Cardiac muscle cell (in vitro differentiated cells and primary cell): ENCODE data around the gene PLAC8. TPM values are rescaled to one million over a fixed set of nuclear protein-coding genes. Genes with fewer than 3 reads are reported as not detected.
"Not testable (repeated sequence)": the region's sequence is repeated elsewhere in the genome, so short reads cannot be mapped to it uniquely, and the experiment has no call there.

Source experiments
- DNase-seq, 2 donors: peaks; one replicate each; pipeline versions ENCODE4 v3.0.0 to v3.0.0-alpha.2; 2010 to 2017; ENCODE audit warnings: low read depth in 1 of 2, low spot score in 1 of 2
- H3K27ac ChIP-seq: fragments of 200-600 bp; sonication (generic); 2 replicates; pipeline ENCODE4 v1.5.1; 2016
- H3K27me3 ChIP-seq: fragments of 200-600 bp; sonication (generic); 2 replicates; pipeline ENCODE4 v1.6.0; 2016; ENCODE audit warnings: control low read depth
- H3K36me3 ChIP-seq: fragments of 200-600 bp; sonication (generic); 2 replicates; pipeline ENCODE4 v1.5.1; 2016; ENCODE audit warnings: control low read depth
- H3K4me1 ChIP-seq: fragments of 200-600 bp; sonication (generic); 2 replicates; pipeline ENCODE4 v1.8.1; 2017; ENCODE audit warnings: low read depth, mild to moderate bottlenecking, mixed run types
- H3K4me3 ChIP-seq: fragments of 200-600 bp; sonication (generic); 2 replicates; pipeline ENCODE4 v1.5.1; 2016; ENCODE audit warnings: mild to moderate bottlenecking
- H3K9me3 ChIP-seq: fragments of 200-600 bp; sonication (generic); 2 replicates; pipeline ENCODE4 v1.5.1; 2017; ENCODE audit warnings: low read depth, mild to moderate bottlenecking, control low read depth
- CTCF ChIP-seq: IDR thresholded peaks from 2 replicates; pipeline ENCODE4 v1.5.1; 2012; ENCODE audit warnings: low read depth, mild to moderate bottlenecking, low read length
- polyA plus RNA-seq: library from polyadenylated mRNA; unstranded; fragments of >200 nt; fragmentation: Nextera tagmentation; extraction: Ambion mirVana; gene quantifications from 2 replicates; pipeline ENCODE4 v1.2.1, GENCODE V29; 2016
- total RNA-seq: library from RNA; depleted of rRNA; stranded (reverse); fragments of >200 nt; gene quantifications from 2 replicates; pipeline ENCODE4 v1.2.3, GENCODE V29; 2016

The PLAC8 gene
- total and polyA plus RNA-seq, 2 experiments from 2014 or later: 0.21 TPM; not detected in 1

GRCh38 chr4:83075311-83076095 lies 39.0 kb downstream of the PLAC8 start:
- H3K27ac ChIP-seq: no peak overlapping the region

GRCh38 chr4:83074783-83075182 lies 39.7 kb downstream of the PLAC8 start:
- H3K27ac ChIP-seq, H3K4me1 ChIP-seq, H3K9me3 ChIP-seq, H3K27me3 ChIP-seq, H3K4me3 ChIP-seq, DNase-seq: not testable (repeated sequence)
- H3K36me3 ChIP-seq: peaks cover 19% of the 10 kb centered on the region

More at GRCh38 chr4:83075311-83076095, 39.0 kb downstream of the PLAC8 start:
- Histone ChIP-seq H3K9me3 (no peaks in the 10 kb centered on the region), H3K4me1 (no peaks in the 10 kb centered on the region), H3K4me3 (no peak overlapping the region), H3K36me3 (peaks cover 17% of the 10 kb centered on the region), H3K27me3 (no peaks in the 10 kb centered on the region)
- no peak for TF ChIP-seq CTCF
- DNase-seq: peak in 1 of 2 donors; percentile 40

- Histone ChIP-seq H3K9me3 (no peaks in the 10 kb centered on the region), H3K27me3 (no peaks in the 10 kb centered on the region), H3K27ac (no peak overlapping the region), H3K36me3 (peaks cover 23% of the 10 kb centered on the region), H3K4me3 (no peak overlapping the region), H3K4me1 (no peaks in the 10 kb centered on the region)
- peak; percentile 50 to 94 for DNase-seq
- peak; percentile 74 for TF ChIP-seq CTCF
Measured at GRCh38 chr4:83074086-83074704, 40.3 kb downstream of the PLAC8 start.

GRCh38 chr4:83071116-83071515 lies 43.4 kb downstream of the PLAC8 start:
- peaks cover 45% of the 10 kb centered on the region for H3K36me3 ChIP-seq
- H3K9me3 ChIP-seq: no peaks in the 10 kb centered on the region
- DNase-seq: peak in 1 of 2 donors; percentile 21
- no peak overlapping the region for H3K27ac ChIP-seq
- H3K4me3 ChIP-seq: no peak overlapping the region
- no peak for TF ChIP-seq CTCF
- no peaks in the 10 kb centered on the region for H3K27me3 ChIP-seq
- no peaks in the 10 kb centered on the region for H3K4me1 ChIP-seq

- Histone ChIP-seq H3K9me3 (no peaks in the 10 kb centered on the region), H3K27ac (no peak overlapping the region), H3K4me1 (no peaks in the 10 kb centered on the region), H3K36me3 (peaks cover 64% of the 10 kb centered on the region), H3K27me3 (no peaks in the 10 kb centered on the region), H3K4me3 (no peak overlapping the region)
- no peak for TF ChIP-seq CTCF
- no peak for DNase-seq
Measured at GRCh38 chr4:83067058-83067639, 47.4 kb downstream of the PLAC8 start.

- no peak for TF ChIP-seq CTCF
- no peak overlapping the region for H3K4me3 ChIP-seq
- no peak overlapping the region for H3K27ac ChIP-seq
- H3K4me1 ChIP-seq: no peaks in the 10 kb centered on the region
- no peaks in the 10 kb centered on the region for H3K27me3 ChIP-seq
- no peak for DNase-seq
- peaks cover 69% of the 10 kb centered on the region for H3K36me3 ChIP-seq
- no peaks in the 10 kb centered on the region for H3K9me3 ChIP-seq
Measured at GRCh38 chr4:83065266-83065665, 49.3 kb downstream of the PLAC8 start.
